Activated CD8-positive, alpha-beta T cell treated with anti-CD3 and anti-CD28 coated beads for 36 hours (primary cell): Measurements from ENCODE around the gene RPS6KA5. TPM values are rescaled to one million over a fixed set of nuclear protein-coding genes. Genes with fewer than 3 reads are reported as not detected.

Experiments
- ATAC-seq: fragments of 200-7000 bp; cut with Tn5 transposase; one replicate; pipeline ENCODE4 v1.10.0; 2021; ENCODE audit warnings: mild to moderate bottlenecking, moderate library complexity
- CTCF ChIA-PET: fragments of 350-600 bp; sonication (Branson Sonifier 250); formaldehyde crosslinking; loops from one replicate; lab custom pipeline; 2021; ENCODE audit warnings: antibody characterized with exemption; lab: Charles Lee
- POLR2A ChIA-PET: fragments of 350-600 bp; sonication (Branson Sonifier 250); formaldehyde crosslinking; loops from one replicate; lab custom pipeline; 2021; ENCODE audit warnings: antibody characterized with exemption; lab: Charles Lee
- DNase-seq: peaks from one replicate; pipeline ENCODE4 v3.0.0-alpha.2; 2020
- H3K27ac Mint-ChIP-seq: one replicate; pipeline ENCODE4 v1.8.0; 2021; ENCODE audit warnings: mild to moderate bottlenecking, mixed read lengths
- H3K27me3 Mint-ChIP-seq: one replicate; pipeline ENCODE4 v1.8.0; 2021; ENCODE audit warnings: mixed read lengths
- H3K36me3 Mint-ChIP-seq: one replicate; pipeline ENCODE4 v1.8.0; 2021; ENCODE audit warnings: low read depth, mixed read lengths
- H3K4me1 Mint-ChIP-seq: one replicate; pipeline ENCODE4 v1.8.0; 2021; ENCODE audit warnings: low read depth, mixed read lengths
- H3K4me3 Mint-ChIP-seq: one replicate; pipeline ENCODE4 v1.8.0; 2021; ENCODE audit warnings: mild to moderate bottlenecking, moderate library complexity, mixed read lengths
- H3K9me3 Mint-ChIP-seq: one replicate; pipeline ENCODE4 v1.8.0; 2021; ENCODE audit warnings: mixed read lengths
- CTCF ChIP-seq: fragments of 200-600 bp; IDR thresholded peaks from one replicate; pipeline ENCODE4 v1.8.0; 2022; ENCODE audit warnings: antibody characterized with exemption, mild to moderate bottlenecking
- intact Hi-C: fragments of 100-400 bp; cut with micrococcal nuclease; formaldehyde crosslinking; loops from one replicate; pipeline ENCODE4 v1.10.0; 2022
- total RNA-seq, 2 experiments: library from RNA; stranded (reverse); gene quantifications; one replicate each; pipeline ENCODE4 v1.2.3, GENCODE V29; 2021

The RPS6KA5 gene
- total RNA-seq, 2 experiments from 2014 or later: 12.8 to 12.9 TPM

DNA sequence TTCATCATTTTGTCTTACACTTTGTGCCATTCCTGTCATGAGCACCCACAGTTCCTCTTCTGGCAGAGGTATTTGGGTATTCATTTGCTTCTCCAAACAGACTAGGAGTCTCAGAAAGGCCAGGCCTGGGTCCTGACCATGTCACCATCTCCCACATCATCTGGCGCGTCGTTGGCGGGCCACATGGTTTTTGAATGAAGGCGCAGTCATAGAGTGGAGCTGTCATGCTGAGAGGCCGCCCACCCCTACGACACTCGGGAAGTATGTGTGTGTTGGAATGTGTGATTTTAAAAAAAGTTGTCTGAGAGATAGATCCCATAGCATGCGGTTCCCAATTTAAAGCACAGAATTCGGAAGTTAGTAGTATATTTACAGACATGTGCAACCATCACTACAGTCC is 228.6 kb downstream of the RPS6KA5 start:
- no peak overlapping the region for H3K27ac Mint-ChIP-seq
- H3K27me3 Mint-ChIP-seq: peaks cover 5% of the 10 kb centered on the region
- TF ChIP-seq CTCF: no peak
- no peak for ATAC-seq
- DNase-seq: no peak
- H3K36me3 Mint-ChIP-seq: no peaks in the 10 kb centered on the region
- ChIA-PET POLR2A (no interaction called here), CTCF (no interaction called here)
- intact Hi-C loops: no loop called here
- peaks cover 33% of the 10 kb centered on the region for H3K4me1 Mint-ChIP-seq
- H3K9me3 Mint-ChIP-seq: no peaks in the 10 kb centered on the region
- H3K4me3 Mint-ChIP-seq: no peak overlapping the region

GRCh38 chr14:90830931-90831701 is 229.3 kb downstream of the RPS6KA5 start:
- CTCF ChIA-PET: interaction anchor here (0.7 kb wide), 1 partner anchor 16 kb away, joined by 3 read pairs; no protein-coding TSS in a partner anchor
- no peak for DNase-seq

DNA sequence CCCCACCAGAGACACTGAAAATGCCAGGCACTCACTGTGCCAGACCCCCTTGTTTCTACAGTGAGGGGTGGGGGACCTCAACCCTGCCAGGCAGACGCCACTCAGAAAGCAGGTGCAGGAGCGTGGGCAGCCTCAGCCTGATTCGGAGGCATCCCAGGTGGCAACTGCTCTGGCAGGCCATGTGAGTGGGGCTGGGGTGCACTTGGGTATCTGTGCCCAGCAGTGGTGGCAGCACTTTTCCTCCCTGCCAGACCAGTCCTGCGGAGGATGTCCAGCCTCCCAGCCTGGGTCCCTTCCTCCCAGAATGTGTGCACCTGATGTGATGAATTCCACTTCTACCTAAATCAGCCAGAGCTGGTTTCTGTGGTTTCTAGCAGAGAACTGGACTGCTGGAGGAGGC is 230.8 kb downstream of the RPS6KA5 start:
- no peak overlapping the region for H3K27ac Mint-ChIP-seq
- H3K27me3 Mint-ChIP-seq: no peaks in the 10 kb centered on the region
- peaks cover 2% of the 10 kb centered on the region for H3K9me3 Mint-ChIP-seq

More at GRCh38 chr14:90830931-90831701, 229.3 kb downstream of the RPS6KA5 start:
- POLR2A ChIA-PET: no interaction called here
- Mint-ChIP-seq H3K36me3 (no peaks in the 10 kb centered on the region), H3K4me1 (peaks cover 29% of the 10 kb centered on the region), H3K9me3 (no peaks in the 10 kb centered on the region), H3K4me3 (no peak overlapping the region), H3K27ac (no peak overlapping the region), H3K27me3 (peaks cover 3% of the 10 kb centered on the region)
- no peak for TF ChIP-seq CTCF
- intact Hi-C loops: no loop called here
- no peak for ATAC-seq

DNA sequence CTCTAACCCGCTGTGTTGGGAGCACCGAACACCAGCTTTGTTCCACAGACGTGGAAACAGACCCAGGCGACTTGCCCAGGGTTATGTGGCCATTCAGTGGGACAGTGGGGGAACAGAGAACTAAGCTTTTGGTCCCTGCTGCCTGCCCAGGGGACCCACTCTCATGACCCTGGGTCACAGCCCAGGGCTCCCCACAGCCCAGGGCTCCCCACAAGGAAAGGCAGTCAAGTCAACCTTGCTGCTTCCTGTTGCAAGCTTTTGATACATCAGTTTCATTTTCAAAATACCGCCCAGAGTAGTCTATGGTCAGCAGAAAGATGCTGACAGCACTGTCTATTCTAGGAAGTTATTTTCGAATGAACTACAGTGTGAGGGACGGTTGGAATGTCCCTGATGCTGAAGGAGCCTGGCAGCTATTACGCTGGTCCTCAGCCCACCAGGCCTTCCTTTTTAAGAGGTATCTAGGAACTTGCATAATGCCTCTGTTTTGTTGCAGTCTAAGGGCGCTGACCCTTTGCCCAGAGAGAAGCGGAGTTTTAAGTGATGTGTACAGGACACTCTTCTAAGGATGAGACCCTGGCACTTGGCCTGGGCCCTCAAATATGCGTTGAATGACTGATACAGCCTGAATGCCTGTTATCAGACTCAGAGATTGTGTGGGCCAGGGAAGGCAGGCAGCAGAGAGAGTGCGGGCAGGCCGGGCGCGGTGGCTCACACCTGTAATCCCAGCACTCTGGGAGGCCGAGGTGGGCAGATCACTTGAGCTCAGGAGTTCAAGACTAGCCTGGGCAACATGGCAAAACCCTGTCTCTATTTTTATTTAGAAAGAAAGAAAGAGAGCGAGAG is 231.6 kb downstream of the RPS6KA5 start:
- ChIA-PET CTCF (interaction anchor here (0.7 kb wide), 1 partner anchor 70 kb away, joined by 3 read pairs; no protein-coding TSS in a partner anchor), POLR2A (no interaction called here)
- H3K4me3 Mint-ChIP-seq: peak overlapping the region; percentile 74
- intact Hi-C loops: no loop called here
- no peak for TF ChIP-seq CTCF
- DNase-seq: peak; percentile 31
- ATAC-seq: peak; percentile 63
- H3K36me3 Mint-ChIP-seq: peaks cover 4% of the 10 kb centered on the region
- H3K4me1 Mint-ChIP-seq: peaks cover 22% of the 10 kb centered on the region
- no peaks in the 10 kb centered on the region for H3K27me3 Mint-ChIP-seq
- peaks cover 6% of the 10 kb centered on the region for H3K9me3 Mint-ChIP-seq
- H3K27ac Mint-ChIP-seq: peak overlapping the region; percentile 90

More for the DNA sequence above, 230.8 kb downstream of the RPS6KA5 start:
- intact Hi-C loops: no loop called here
- CTCF ChIA-PET: no interaction called here
- POLR2A ChIA-PET: interaction anchor here (0.6 to 0.7 kb wide), 2 partner anchors 146 to 269 kb away, joined by 3 to 4 read pairs; no protein-coding TSS in a partner anchor
- DNase-seq (no peak), ATAC-seq (no peak)
- Mint-ChIP-seq H3K36me3 (no peaks in the 10 kb centered on the region), H3K4me3 (no peak overlapping the region), H3K4me1 (peaks cover 22% of the 10 kb centered on the region)
- no peak for TF ChIP-seq CTCF
